Epithelial cell of esophagus (primary cell): ENCODE data around the gene LCE6A.
A peak's percentile ranks its signal among the peaks of the same experiment; 100 is the strongest.

Experiments
- DNase-seq: peaks from one replicate; pipeline ENCODE4 v3.0.0; 2010; ENCODE audit warnings: low read depth
- H3K4me3 ChIP-seq: 2 replicates; pipeline ENCODE4 v1.5.1; 2011; ENCODE audit warnings: mild to moderate bottlenecking, low read length, control low read depth
- CTCF ChIP-seq: IDR thresholded peaks from 2 replicates; pipeline ENCODE4 v1.5.1; 2011; ENCODE audit warnings: low read depth, mild to moderate bottlenecking, low read length, control low read depth, inconsistent platforms; ENCODE audit not compliant: insufficient read depth; ENCODE audit errors: missing control alignments

The LCE6A gene

GRCh38 chr1:152888126-152888525 is 45.5 kb downstream of the LCE6A start:
- H3K4me3 ChIP-seq, result no peak overlapping the region
- TF ChIP-seq CTCF, result no peak
- DNase-seq, result peak; percentile 37
